CD4-positive, alpha-beta T cell treated with Interleukin-4 for 1 hour (primary cell): ENCODE measurements around the gene SPSB3.
"Not testable (repeated sequence)": the region's sequence is repeated elsewhere in the genome, so short reads cannot be mapped to it uniquely, and the experiment has no call there.

ENCODE experiments used
- DNase-seq, 2 donors: peaks; one replicate each; pipeline ENCODE4 v3.0.0-alpha.2; 2020 to 2022

The SPSB3 gene

DNA sequence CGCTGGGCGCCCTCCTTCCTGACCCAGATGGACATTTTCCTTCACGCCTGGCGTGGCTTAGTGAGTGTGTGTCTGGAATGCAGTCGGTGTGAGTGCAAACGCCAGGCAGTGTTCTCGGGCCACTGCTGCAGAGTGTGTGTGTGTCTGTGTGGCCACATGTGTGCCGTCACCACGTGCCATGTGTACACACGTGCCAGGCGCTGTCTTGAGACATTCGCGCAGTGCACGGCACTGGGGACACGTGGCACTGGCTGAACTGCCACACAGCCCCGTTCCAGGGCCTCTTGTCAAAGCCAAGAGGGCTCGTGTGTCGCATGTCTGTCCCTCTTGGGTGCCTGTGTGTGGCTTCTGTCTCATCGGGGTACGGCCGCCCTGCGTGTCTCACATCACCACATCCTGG lies 47.6 kb downstream of the SPSB3 start:
- no peak for DNase-seq

DNA sequence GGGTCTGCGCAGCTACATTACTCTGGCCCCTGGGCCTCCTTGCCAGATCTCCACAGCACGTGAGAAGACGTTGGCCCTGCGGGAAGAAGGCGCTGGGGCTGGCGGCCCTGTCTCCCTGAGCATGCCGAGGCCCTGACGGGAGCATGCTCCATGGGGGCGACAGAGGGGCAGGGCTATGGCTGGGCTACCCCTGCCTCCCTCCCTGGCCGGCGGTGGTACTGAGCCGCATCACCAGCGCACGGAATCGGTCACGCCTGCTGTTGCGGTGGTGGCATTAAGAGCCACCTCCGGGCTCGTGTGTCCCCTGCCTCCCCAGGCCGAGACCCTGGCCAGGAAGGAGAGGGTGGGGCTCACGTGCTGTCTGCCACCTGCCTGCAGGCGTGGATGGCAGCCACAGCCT lies 48.2 kb downstream of the SPSB3 start:
- no peak for DNase-seq

DNA sequence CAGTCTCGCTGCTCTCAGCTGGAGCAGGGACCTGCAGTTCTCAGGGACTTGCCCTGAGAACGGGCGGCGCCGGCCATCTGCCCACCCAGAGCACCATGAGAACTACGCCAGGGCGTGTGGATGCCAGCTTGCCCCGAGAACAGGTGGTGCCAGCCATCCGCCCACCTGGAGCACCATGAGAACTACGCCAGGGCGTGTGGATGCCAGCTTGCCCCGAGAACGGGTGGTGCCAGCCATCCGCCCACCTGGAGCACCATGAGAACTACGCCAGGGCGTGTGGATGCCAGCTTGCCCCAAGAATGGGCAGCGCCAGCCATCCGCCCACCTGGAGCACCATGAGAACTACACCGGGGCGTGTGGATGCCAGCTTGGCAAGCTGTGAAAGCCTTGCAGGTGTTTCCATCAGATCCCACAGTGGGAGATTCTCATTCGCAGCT lies 49.8 kb downstream of the SPSB3 start:
- DNase-seq, result not testable (repeated sequence)

DNA sequence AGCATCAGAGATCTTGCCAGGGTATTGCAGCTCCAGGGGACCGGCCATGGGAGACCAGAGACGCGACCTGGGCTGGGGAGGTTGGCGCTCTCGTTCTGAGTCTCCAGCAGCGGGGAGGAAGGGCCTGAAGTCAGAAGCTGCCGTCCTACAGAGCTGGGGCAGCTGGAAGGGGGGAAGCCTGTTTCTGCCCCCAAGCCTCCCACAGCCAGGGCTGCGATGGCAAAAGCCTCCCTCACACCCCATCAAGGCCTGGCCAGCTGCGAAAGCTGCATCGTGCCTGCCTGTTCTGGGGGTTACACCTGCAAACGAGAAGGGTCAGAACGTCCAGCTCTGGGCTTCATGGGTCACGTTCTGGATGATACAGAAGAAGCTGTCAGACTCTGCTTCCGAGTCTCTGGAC lies 50.3 kb downstream of the SPSB3 start:
- no peak for DNase-seq

DNA sequence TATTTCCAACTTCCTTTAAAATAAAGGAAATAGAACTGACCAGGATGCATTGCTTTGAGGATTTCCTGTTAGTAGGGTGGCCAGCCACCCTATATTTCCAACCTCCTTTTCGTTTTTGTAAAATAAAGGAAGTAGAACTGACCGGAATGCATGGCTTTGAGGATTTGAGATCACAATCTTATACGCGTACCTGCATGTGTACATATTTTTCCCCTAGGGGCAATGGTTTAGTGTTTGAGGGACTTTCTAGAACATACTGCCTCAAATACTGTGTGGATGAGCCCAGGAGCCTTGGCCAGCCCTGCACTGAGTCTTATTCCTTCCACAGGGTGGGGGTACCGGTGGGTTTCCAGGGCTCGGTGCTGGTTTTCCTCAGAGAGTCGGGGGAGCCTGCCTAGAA lies 50.8 kb downstream of the SPSB3 start:
- no peak for DNase-seq

DNA sequence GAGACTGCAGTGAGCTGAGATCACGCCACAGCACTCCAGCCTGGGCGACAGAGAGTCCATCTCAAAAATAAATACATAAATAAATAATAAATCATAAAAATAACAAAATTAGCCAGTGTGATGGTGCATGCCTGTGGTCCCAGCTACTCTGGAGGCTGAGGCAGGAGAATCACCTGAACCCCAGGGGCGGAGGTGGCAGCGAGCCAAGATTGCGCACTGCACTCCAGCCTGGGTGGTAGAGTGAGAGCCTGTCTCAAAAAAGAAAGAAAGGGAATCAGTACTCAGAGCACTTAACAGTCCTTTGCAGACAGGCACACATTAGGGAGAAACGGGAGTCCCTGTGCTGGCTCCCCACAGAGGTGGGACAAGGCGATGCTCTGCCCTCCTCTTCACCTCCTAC lies 51.3 kb downstream of the SPSB3 start:
- no peak for DNase-seq

DNA sequence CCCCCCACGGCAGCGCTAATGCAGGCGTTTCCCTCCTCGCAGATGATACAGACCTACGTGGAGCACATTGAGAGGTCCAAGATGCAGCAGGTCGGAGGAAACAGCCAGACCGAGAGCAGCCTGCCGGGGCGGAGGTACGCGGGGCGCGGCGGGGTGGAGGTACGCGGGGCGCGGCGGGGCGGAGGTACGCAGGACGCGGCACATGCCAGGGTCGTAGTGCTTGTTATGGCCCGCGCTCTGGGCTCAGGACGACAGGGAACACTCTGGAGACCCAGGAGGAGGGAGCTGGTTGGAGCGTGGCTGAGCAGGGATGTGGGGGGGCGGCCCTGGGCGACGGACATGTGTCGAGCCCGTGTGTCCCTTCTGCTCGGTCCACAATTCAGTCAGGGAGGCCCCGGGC lies 52.9 kb downstream of the SPSB3 start:
- no peak for DNase-seq

DNA sequence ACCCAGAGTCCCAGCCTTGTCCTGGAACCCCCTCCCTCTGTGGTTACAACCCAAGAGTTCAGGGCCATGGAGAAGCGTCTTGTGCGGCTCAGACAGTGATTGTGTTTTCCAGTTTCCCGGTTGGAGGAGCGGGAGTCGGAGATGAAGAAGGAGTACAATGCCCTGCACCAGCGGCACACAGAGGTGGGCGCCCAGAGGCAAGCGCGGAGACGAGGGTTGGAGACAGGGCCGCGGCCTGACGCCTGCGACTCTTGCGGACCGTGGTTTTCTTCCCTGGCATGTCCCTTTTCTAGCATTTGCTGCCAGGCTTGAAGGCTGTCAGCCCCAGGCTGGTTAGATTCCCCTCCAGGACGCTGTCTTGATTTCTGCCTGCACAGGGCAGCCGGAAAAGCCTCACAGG lies 53.3 kb downstream of the SPSB3 start:
- DNase-seq, result no peak

DNA sequence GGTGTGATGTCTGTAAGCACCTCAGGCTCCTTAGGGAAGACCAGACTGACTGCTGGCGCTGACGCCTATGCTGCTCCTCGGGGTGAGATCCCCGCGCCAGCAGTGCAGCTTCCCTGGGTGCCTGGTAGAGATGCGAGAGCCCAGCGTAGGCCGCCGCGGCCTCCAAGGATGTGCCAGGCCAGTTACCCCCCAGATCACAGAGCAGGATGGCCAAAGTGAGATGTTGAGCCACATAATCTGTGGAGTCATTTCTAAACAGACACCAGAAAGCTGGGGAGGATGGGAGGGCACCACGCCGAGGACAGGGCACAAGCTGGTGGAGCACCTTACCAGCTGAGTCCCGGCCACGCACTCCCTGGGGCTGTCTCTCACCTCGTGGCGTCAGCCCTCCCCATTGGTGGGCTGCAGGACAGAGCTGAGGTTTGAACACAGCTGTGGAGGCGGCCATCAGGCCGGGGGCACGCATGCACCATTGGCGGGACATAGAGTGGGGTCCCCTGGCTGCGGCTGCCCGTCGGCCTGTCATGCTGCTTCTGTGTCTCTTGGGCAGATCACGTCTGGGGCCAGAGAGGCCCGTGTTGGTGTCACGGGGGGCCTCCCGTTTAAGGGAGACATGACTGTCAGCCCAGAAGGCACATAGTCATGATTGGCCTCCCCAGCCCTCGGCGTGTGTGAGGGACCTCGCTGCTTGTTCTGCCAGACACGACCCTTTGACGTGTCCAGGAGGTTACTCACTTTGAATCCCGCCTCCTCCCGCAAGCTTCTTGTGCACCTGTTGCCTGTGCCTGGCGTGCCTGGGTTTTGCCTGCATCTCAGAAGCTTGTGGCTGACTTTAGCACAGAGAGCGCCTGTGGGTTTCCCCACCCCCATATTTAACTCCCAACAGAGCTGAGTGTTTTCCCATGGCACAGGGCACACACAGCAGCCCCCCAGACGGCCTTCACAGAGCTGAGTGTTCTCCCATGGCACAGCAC lies 54.4 kb downstream of the SPSB3 start:
- DNase-seq, result no peak
